HEK293T (cell line): ENCODE measurements around the gene ACBD7.

Experiments
- CTCF ChIA-PET: fragments of 350-600 bp; formaldehyde crosslinking; extraction: SDS; loops from one replicate; lab custom pipeline; 2021; ENCODE audit warnings: antibody characterized with exemption, inconsistent platforms; lab: Yijun Ruan, JAX
- POLR2A ChIA-PET: fragments of 350-600 bp; formaldehyde crosslinking; extraction: SDS; loops from one replicate; lab custom pipeline; 2020; ENCODE audit warnings: antibody characterized with exemption, inconsistent platforms; lab: Yijun Ruan, JAX
- DNase-seq: peaks from one replicate; pipeline ENCODE4 v3.0.0; 2012; ENCODE audit warnings: mixed read lengths; ENCODE audit errors: extremely low spot score
- ARNT ChIP-seq: fragments of 450-650 bp; IDR thresholded peaks from 2 replicates; pipeline ENCODE4 v1.6.1; 2017; ENCODE audit warnings: mild to moderate bottlenecking
- BHLHE40 ChIP-seq: fragments of 450-650 bp; IDR thresholded peaks from 2 replicates; pipeline ENCODE4 v1.6.1; 2016; ENCODE audit warnings: mild to moderate bottlenecking, moderate library complexity, borderline replicate concordance
- CTBP1 ChIP-seq: fragments of 450-650 bp; IDR thresholded peaks from 2 replicates; pipeline ENCODE4 v1.6.1; 2016; ENCODE audit warnings: borderline replicate concordance
- ELF4 ChIP-seq: fragments of 450-650 bp; IDR thresholded peaks from 2 replicates; pipeline ENCODE4 v1.6.1; 2017; ENCODE audit warnings: antibody characterized with exemption
- FOXA1 ChIP-seq: fragments of 450-650 bp; IDR thresholded peaks from 2 replicates; pipeline ENCODE4 v1.6.1; 2016; ENCODE audit warnings: mild to moderate bottlenecking
- FOXK2 ChIP-seq: fragments of 450-650 bp; IDR thresholded peaks from 2 replicates; pipeline ENCODE4 v1.6.1; 2016; ENCODE audit warnings: mild to moderate bottlenecking
- FOXM1 ChIP-seq: fragments of 450-650 bp; IDR thresholded peaks from 2 replicates; pipeline ENCODE4 v1.6.1; 2017; ENCODE audit warnings: mild to moderate bottlenecking, borderline replicate concordance
- HDGF ChIP-seq: fragments of 450-650 bp; IDR thresholded peaks from 2 replicates; pipeline ENCODE4 v1.6.1; 2017; ENCODE audit warnings: antibody characterized with exemption, borderline replicate concordance
- L3MBTL2 ChIP-seq: fragments of 450-650 bp; conservative IDR thresholded peaks from 2 replicates; pipeline ENCODE4 v1.6.1; 2016; ENCODE audit warnings: mild to moderate bottlenecking
- LEF1 ChIP-seq: fragments of 450-650 bp; IDR thresholded peaks from 2 replicates; pipeline ENCODE4 v1.6.1; 2017; ENCODE audit warnings: mild to moderate bottlenecking, borderline replicate concordance
- NFRKB ChIP-seq: fragments of 450-650 bp; IDR thresholded peaks from 2 replicates; pipeline ENCODE4 v1.6.1; 2016; ENCODE audit warnings: mild to moderate bottlenecking, moderate library complexity
- PKNOX1 ChIP-seq: fragments of 450-650 bp; IDR thresholded peaks from 2 replicates; pipeline ENCODE4 v1.6.1; 2016
- SP1 ChIP-seq: fragments of 450-650 bp; IDR thresholded peaks from 2 replicates; pipeline ENCODE4 v1.6.1; 2017
- SUZ12 ChIP-seq: fragments of 450-650 bp; IDR thresholded peaks from 2 replicates; pipeline ENCODE4 v1.6.1; 2016; ENCODE audit warnings: mild to moderate bottlenecking
- TARDBP ChIP-seq: fragments of 450-650 bp; IDR thresholded peaks from 2 replicates; pipeline ENCODE4 v1.6.1; 2016
- ZNF384 ChIP-seq: fragments of 450-650 bp; IDR thresholded peaks from 2 replicates; pipeline ENCODE4 v1.6.1; 2016

The ACBD7 gene

GRCh38 chr10:15038416-15038815, 50.2 kb downstream of the ACBD7 start:
- TF ChIP-seq NFRKB (no peak), ZNF384 (no peak), SUZ12 (no peak), LEF1 (no peak), FOXA1 (no peak), PKNOX1 (no peak), BHLHE40 (no peak), HDGF (no peak), ELF4 (no peak), FOXM1 (no peak), FOXK2 (no peak), ARNT (no peak), SP1 (no peak), CTBP1 (no peak)
- CTCF ChIA-PET: no interaction called here
- POLR2A ChIA-PET: no interaction called here
- no peak for DNase-seq

GRCh38 chr10:15037691-15038090, 50.9 kb downstream of the ACBD7 start:
- ChIA-PET CTCF (no interaction called here), POLR2A (interaction anchor here (2.3 kb wide), 1 partner anchor 78 kb away, joined by 8 read pairs; the partner anchor contains the start of gene MEIG1)
- DNase-seq: no peak
- TF ChIP-seq NFRKB: no peak
- no peak for TF ChIP-seq ELF4
- TF ChIP-seq SUZ12: no peak
- TF ChIP-seq ZNF384: no peak
- no peak for TF ChIP-seq ARNT
- TF ChIP-seq FOXA1: no peak
- no peak for TF ChIP-seq HDGF

- DNase-seq: peak; percentile 11
- TF ChIP-seq PKNOX1 (no peak), FOXA1 (no peak), ZNF384 (no peak), NFRKB (no peak), BHLHE40 (no peak), CTBP1 (no peak), FOXM1 (no peak), SUZ12 (no peak), L3MBTL2 (no peak), FOXK2 (no peak), HDGF (no peak), ARNT (no peak), SP1 (no peak), ELF4 (no peak), LEF1 (no peak), TARDBP (no peak)
- POLR2A ChIA-PET: interaction anchor here (2.3 kb wide), 1 partner anchor 76 kb away, joined by 8 read pairs; the partner anchor contains the start of gene MEIG1
- CTCF ChIA-PET: interaction anchor here (0.6 kb wide), 1 partner anchor 862 kb away, joined by 6 read pairs; no protein-coding TSS in a partner anchor
Measured at GRCh38 chr10:15035385-15036301, 52.9 kb downstream of the ACBD7 start.

GRCh38 chr10:15027741-15028140, 60.8 kb downstream of the ACBD7 start:
- TF ChIP-seq CTBP1 (no peak), PKNOX1 (no peak), TARDBP (no peak), HDGF (no peak), SP1 (no peak), ELF4 (no peak), FOXA1 (no peak), ARNT (no peak), FOXK2 (no peak), FOXM1 (no peak), LEF1 (no peak), NFRKB (no peak), BHLHE40 (no peak), ZNF384 (no peak), SUZ12 (no peak)
- no peak for DNase-seq
- CTCF ChIA-PET: no interaction called here
- POLR2A ChIA-PET: no interaction called here
